Dermis microvascular lymphatic vessel endothelial cell (primary cell): ENCODE measurements around the gene TSKU. TPM values are rescaled to one million over a fixed set of nuclear protein-coding genes. Genes with fewer than 3 reads are reported as not detected.
A peak's percentile ranks its signal among the peaks of the same experiment; 100 is the strongest.

Experiments
- DNase-seq, 2 donors: peaks; one replicate each; pipeline versions ENCODE4 v3.0.0 to v3.0.0-alpha.2; 2010; ENCODE audit warnings: low read depth in 2 of 2
- total RNA-seq: library from RNA; depleted of rRNA; stranded (reverse); fragments of >200 nt; gene quantifications from 2 replicates; pipeline ENCODE4 v1.2.1, GENCODE V29; 2014

TSKU gene
- total RNA-seq, 1 donor from 2014 or later, result 3.0 TPM

GRCh38 chr11:76752321-76753143 lies 30.6 kb upstream of the TSKU start:
- no peak for DNase-seq

- DNase-seq, result no peak
These were observed 29.7 kb upstream of the TSKU start for GRCh38 chr11:76753449-76753848.

- DNase-seq, result no peak
These were observed 29.2 kb upstream of the TSKU start for GRCh38 chr11:76753950-76754349.

GRCh38 chr11:76756341-76756741 lies 26.8 kb upstream of the TSKU start:
- DNase-seq, result no peak

GRCh38 chr11:76758311-76758710 lies 24.8 kb upstream of the TSKU start:
- DNase-seq, result no peak

- DNase-seq, result no peak
These were observed 24.1 kb upstream of the TSKU start for GRCh38 chr11:76759092-76759491.

GRCh38 chr11:76759517-76759916 lies 23.6 kb upstream of the TSKU start:
- no peak for DNase-seq

GRCh38 chr11:76760236-76760635 lies 22.9 kb upstream of the TSKU start:
- DNase-seq, result no peak

- DNase-seq, result no peak
These were observed 21.3 kb upstream of the TSKU start for GRCh38 chr11:76761718-76762355.

- DNase-seq, result no peak
These were observed 20.8 kb upstream of the TSKU start for GRCh38 chr11:76762356-76762752.

- DNase-seq, result no peak
These were observed 20.1 kb upstream of the TSKU start for GRCh38 chr11:76762867-76763572.

GRCh38 chr11:76763573-76764346 lies 19.4 kb upstream of the TSKU start:
- DNase-seq, result peak in 1 of 2 donors; percentile 83

- no peak for DNase-seq
These were observed 18.1 kb upstream of the TSKU start for GRCh38 chr11:76764941-76765665.

- DNase-seq, result peak; percentile 61 to 79
These were observed 17.2 kb upstream of the TSKU start for GRCh38 chr11:76765863-76766350.

GRCh38 chr11:76766521-76766920 lies 16.6 kb upstream of the TSKU start:
- DNase-seq, result no peak

- DNase-seq, result no peak
These were observed 15.5 kb upstream of the TSKU start for GRCh38 chr11:76767659-76768058.

GRCh38 chr11:76768088-76768908 lies 14.9 kb upstream of the TSKU start:
- DNase-seq, result peak; percentile 84 to 87

- DNase-seq, result no peak
These were observed 14.1 kb upstream of the TSKU start for GRCh38 chr11:76768909-76769560.
